B cell (primary cell): ENCODE results near the gene CCDC80. TPM values are rescaled to one million over a fixed set of nuclear protein-coding genes. Genes with fewer than 3 reads are reported as not detected.

ENCODE experiments used
- ATAC-seq: fragments of 200-7000 bp; cut with Tn5 transposase; one replicate; pipeline ENCODE4 v1.10.0; 2021; ENCODE audit warnings: low read depth, mild to moderate bottlenecking, moderate number of reproducible peaks, moderate library complexity
- CTCF ChIA-PET: fragments of 350-600 bp; sonication (Branson Sonifier 250); formaldehyde crosslinking; loops from one replicate; lab custom pipeline; 2021; ENCODE audit warnings: antibody characterized with exemption, inconsistent platforms; lab: Charles Lee
- POLR2A ChIA-PET: fragments of 350-600 bp; sonication (Branson Sonifier 250); formaldehyde crosslinking; loops from one replicate; lab custom pipeline; 2021; ENCODE audit warnings: antibody characterized with exemption; lab: Charles Lee
- DNase-seq: peaks from one replicate; pipeline ENCODE4 v3.0.0; 2013
- H2AFZ ChIP-seq: 2 replicates; pipeline ENCODE4 v1.6.1; 2012; ENCODE audit warnings: mild to moderate bottlenecking, low read depth, low read length; ENCODE audit not compliant: insufficient read depth, poor library complexity, severe bottlenecking
- H3K27ac ChIP-seq, 2 donors: 1 replicate in 1 of 2; 2 replicates in 1 of 2; pipeline ENCODE4 v1.5.1; 2012 to 2013; ENCODE audit warnings: low read length in 2 of 2, mild to moderate bottlenecking in 2 of 2, moderate library complexity in 1 of 2
- H3K27me3 ChIP-seq, 4 experiments: fragments of 200-600 bp in 1 of 4; sonication (generic) in 1 of 4; replicated peaks in 1 of 4; 1 replicate in 2 of 4; 2 replicates in 2 of 4; pipeline versions ENCODE4 v1.6.1 to v1.7.0; 2013 to 2016; ENCODE audit warnings: low read length in 3 of 4, mild to moderate bottlenecking in 2 of 4, mixed read lengths in 1 of 4, moderate library complexity in 1 of 4; ENCODE audit not compliant: insufficient read depth in 4 of 4, control insufficient read depth in 3 of 4; ENCODE audit errors: control extremely low read depth in 1 of 4
- H3K36me3 ChIP-seq, 2 experiments: replicated peaks in 1 of 2; 1 replicate in 1 of 2; 2 replicates in 1 of 2; pipeline versions ENCODE4 v1.6.1 to v1.7.1; 2013; ENCODE audit warnings: low read length in 1 of 2; ENCODE audit not compliant: insufficient read depth in 2 of 2, control insufficient read depth in 1 of 2; ENCODE audit errors: control extremely low read depth in 1 of 2, extremely low read depth in 1 of 2
- H3K4me1 ChIP-seq, 2 donors: fragments of 200-600 bp in 1 of 2; sonication (generic) in 1 of 2; 1 replicate in 1 of 2; 2 replicates in 1 of 2; pipeline versions ENCODE4 v1.5.1 to v1.6.1; 2013 to 2017; ENCODE audit warnings: low read length in 2 of 2; ENCODE audit not compliant: control insufficient read depth in 2 of 2, insufficient read depth in 2 of 2
- H3K4me2 ChIP-seq: replicated peaks from 2 replicates; pipeline ENCODE3; 2012; ENCODE audit warnings: mild to moderate bottlenecking, low read depth, low read length; ENCODE audit not compliant: poor library complexity, severe bottlenecking
- H3K4me3 ChIP-seq, 5 experiments: fragments of 200-600 bp in 1 of 5; sonication (generic) in 1 of 5; 1 replicate in 3 of 5; 2 replicates in 2 of 5; pipeline versions ENCODE4 v1.5.1 to v1.7.0; 2011 to 2016; ENCODE audit warnings: low read length in 4 of 5, mild to moderate bottlenecking in 4 of 5, low read depth in 2 of 5, control low read depth in 1 of 5, moderate library complexity in 1 of 5; ENCODE audit not compliant: insufficient read depth in 1 of 5; ENCODE audit errors: control extremely low read depth in 1 of 5, extremely low read depth in 1 of 5
- H3K79me2 ChIP-seq: fragments of 200-600 bp; sonication (generic); one replicate; pipeline ENCODE4 v1.6.0; 2016; ENCODE audit warnings: low read length; ENCODE audit not compliant: control insufficient read depth, insufficient read depth
- H3K9ac ChIP-seq: fragments of 200-600 bp; sonication (generic); 2 replicates; pipeline ENCODE4 v1.6.1; 2017; ENCODE audit warnings: mild to moderate bottlenecking, low read length, moderate library complexity
- H3K9me3 ChIP-seq, 3 donors: one replicate each; pipeline versions ENCODE4 v1.6.1 to v1.7.1; 2013; ENCODE audit warnings: low read length in 2 of 3; ENCODE audit not compliant: control insufficient read depth in 2 of 3, insufficient read depth in 1 of 3; ENCODE audit errors: control extremely low read depth in 1 of 3
- H4K20me1 ChIP-seq: 2 replicates; pipeline ENCODE4 v1.6.0; 2012; ENCODE audit warnings: mild to moderate bottlenecking, low read length; ENCODE audit not compliant: insufficient read depth, control insufficient read depth, poor library complexity, severe bottlenecking
- H3K27ac Mint-ChIP-seq: one replicate; pipeline ENCODE4 v1.8.0; 2021; ENCODE audit warnings: mixed read lengths
- H3K27me3 Mint-ChIP-seq: one replicate; pipeline ENCODE4 v1.8.0; 2021; ENCODE audit warnings: mixed read lengths
- H3K4me1 Mint-ChIP-seq: one replicate; pipeline ENCODE4 v1.8.0; 2021; ENCODE audit warnings: mixed read lengths
- H3K4me3 Mint-ChIP-seq: one replicate; pipeline ENCODE4 v1.8.0; 2021; ENCODE audit warnings: mixed read lengths
- H3K9me3 Mint-ChIP-seq: one replicate; pipeline ENCODE4 v1.8.0; 2022; ENCODE audit warnings: mixed read lengths; ENCODE audit not compliant: insufficient read depth
- EZH2 ChIP-seq: IDR thresholded peaks from 2 replicates; pipeline ENCODE4 v1.6.1; 2012; ENCODE audit warnings: borderline replicate concordance, low read depth, mild to moderate bottlenecking, moderate library complexity, low read length; ENCODE audit not compliant: insufficient read depth, poor library complexity, severe bottlenecking
- WGBS: methylation state at CpG from one replicate; pipeline ENCODE4 v1.1.5; 2013; ENCODE audit warnings: missing lambda C conversion rate; ENCODE audit not compliant: insufficient coverage; 5-methylcytosine and 5-hydroxymethylcytosine counted together
- intact Hi-C: fragments of 100-400 bp; cut with micrococcal nuclease; formaldehyde crosslinking; loops from one replicate; pipeline ENCODE4 v1.10.0; 2022
- polyA plus RNA-seq: library from polyadenylated mRNA; depleted of rRNA; stranded (reverse); fragments of >200 nt; gene quantifications from 2 replicates; pipeline ENCODE4 v1.2.3, GENCODE V29; 2012
- total RNA-seq, 2 donors: library from RNA; stranded (reverse); fragments of 120-200 nt in 1 of 2; gene quantifications; 1 replicate in 1 of 2; 2 replicates in 1 of 2; pipeline versions ENCODE4 v1.2.3 to v1.2.4, GENCODE V29; 2013 to 2022
- TF ChIP-seq, protein P1 (sequence below): fragments of 200-600 bp; IDR thresholded peaks from one replicate; pipeline ENCODE4 v1.8.0; 2022; ENCODE audit warnings: antibody characterized with exemption, mild to moderate bottlenecking

The CCDC80 gene
- total and polyA plus RNA-seq, 2 donors (not counting 1 experiment from before 2014, with no cell fraction given) = under 0.01 TPM; not detected in 1

DNA sequence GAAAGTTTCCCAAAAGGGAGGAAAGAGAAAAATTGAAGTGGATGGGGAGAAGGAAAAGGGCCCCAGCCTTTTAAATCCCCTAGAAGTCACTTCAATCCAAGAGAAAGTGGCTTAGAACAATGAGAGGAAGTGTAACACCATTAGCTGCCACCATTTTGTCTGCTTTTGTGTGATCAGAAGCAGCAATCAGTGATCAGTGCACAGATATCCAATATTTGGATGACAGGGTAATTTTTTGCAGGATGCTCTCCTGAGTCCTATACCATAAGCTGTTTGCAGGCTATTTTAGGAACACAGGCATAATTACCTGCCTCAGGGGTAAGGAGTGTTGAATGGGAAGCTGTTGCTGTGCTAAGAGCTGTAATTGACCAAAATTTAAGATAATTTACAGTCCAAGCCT is 47.7 kb downstream of the CCDC80 start:
- ChIA-PET CTCF (interaction anchor here (1.0 kb wide), 1 partner anchor 11 kb away, joined by 4 read pairs; no protein-coding TSS in a partner anchor), POLR2A (no interaction called here)
- Histone ChIP-seq H3K4me3 (no peak overlapping the region), H3K27ac (no peak overlapping the region), H2AFZ (no peak overlapping the region), H3K9me3 (peaks cover 0 to 9% (median 0%) of the 10 kb centered on the region in 3 donors), H3K9ac (no peak overlapping the region), H4K20me1 (no peaks in the 10 kb centered on the region), H3K27me3 (no peaks in the 10 kb centered on the region), H3K36me3 (peaks cover 5 to 19% of the 10 kb centered on the region in 2 experiments), H3K4me2 (no peak overlapping the region), H3K4me1 (peaks cover 0 to 12% of the 10 kb centered on the region in 2 donors), H3K79me2 (no peaks in the 10 kb centered on the region)
- Mint-ChIP-seq H3K9me3 (no peaks in the 10 kb centered on the region), H3K4me3 (no peak overlapping the region), H3K27me3 (no peaks in the 10 kb centered on the region), H3K4me1 (peaks cover 12% of the 10 kb centered on the region), H3K27ac (no peak overlapping the region)
- no peak for TF ChIP-seq EZH2
- TF ChIP-seq, protein P1, sequence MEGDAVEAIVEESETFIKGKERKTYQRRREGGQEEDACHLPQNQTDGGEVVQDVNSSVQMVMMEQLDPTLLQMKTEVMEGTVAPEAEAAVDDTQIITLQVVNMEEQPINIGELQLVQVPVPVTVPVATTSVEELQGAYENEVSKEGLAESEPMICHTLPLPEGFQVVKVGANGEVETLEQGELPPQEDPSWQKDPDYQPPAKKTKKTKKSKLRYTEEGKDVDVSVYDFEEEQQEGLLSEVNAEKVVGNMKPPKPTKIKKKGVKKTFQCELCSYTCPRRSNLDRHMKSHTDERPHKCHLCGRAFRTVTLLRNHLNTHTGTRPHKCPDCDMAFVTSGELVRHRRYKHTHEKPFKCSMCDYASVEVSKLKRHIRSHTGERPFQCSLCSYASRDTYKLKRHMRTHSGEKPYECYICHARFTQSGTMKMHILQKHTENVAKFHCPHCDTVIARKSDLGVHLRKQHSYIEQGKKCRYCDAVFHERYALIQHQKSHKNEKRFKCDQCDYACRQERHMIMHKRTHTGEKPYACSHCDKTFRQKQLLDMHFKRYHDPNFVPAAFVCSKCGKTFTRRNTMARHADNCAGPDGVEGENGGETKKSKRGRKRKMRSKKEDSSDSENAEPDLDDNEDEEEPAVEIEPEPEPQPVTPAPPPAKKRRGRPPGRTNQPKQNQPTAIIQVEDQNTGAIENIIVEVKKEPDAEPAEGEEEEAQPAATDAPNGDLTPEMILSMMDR = no peak
- ATAC-seq (no peak), DNase-seq (no peak)
- intact Hi-C loops = no loop called here

DNA sequence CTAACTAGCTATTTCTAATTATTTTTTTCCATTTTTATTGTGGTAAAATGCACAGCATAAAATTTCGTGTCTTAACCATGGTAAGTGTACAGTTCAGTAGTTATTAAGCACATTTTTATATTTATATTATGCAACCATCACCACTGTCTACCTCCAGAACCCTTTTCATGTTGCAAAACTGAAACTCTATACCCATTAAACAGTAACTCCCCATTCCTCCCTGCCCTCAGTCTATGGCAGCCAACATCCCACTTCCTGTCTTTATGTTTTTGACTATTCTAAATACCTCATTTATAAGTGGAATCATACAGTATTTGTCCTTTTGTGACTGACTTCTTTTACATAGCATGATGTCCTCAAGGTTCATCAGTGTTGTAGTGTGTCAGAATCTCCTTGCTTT is 53.6 kb downstream of the CCDC80 start:
- no CpG with 5 or more reads among the region's 1 CpG for WGBS
- no peak for DNase-seq
- no peaks in the 10 kb centered on the region for H3K79me2 ChIP-seq
- intact Hi-C loops = no loop called here
- H3K4me1 ChIP-seq = peaks cover 10 to 24% of the 10 kb centered on the region in 2 donors
- Mint-ChIP-seq H3K4me1 (peaks cover 29% of the 10 kb centered on the region), H3K9me3 (no peaks in the 10 kb centered on the region), H3K27me3 (no peaks in the 10 kb centered on the region), H3K27ac (no peak overlapping the region), H3K4me3 (no peak overlapping the region)
- H3K4me2 ChIP-seq = no peak overlapping the region
- no peaks in the 10 kb centered on the region for H3K27me3 ChIP-seq
- ATAC-seq = no peak
- ChIA-PET POLR2A (interaction anchor here (0.6 kb wide), 1 partner anchor 53 kb away, joined by 4 read pairs; no protein-coding TSS in a partner anchor), CTCF (interaction anchor here (1.6 kb wide), 1 partner anchor 56 kb away, joined by 4 read pairs; no protein-coding TSS in a partner anchor)
- H3K9me3 ChIP-seq = peaks cover 0 to under 1% (median 0%) of the 10 kb centered on the region in 3 donors
- peaks cover 11 to 29% of the 10 kb centered on the region in 2 experiments for H3K36me3 ChIP-seq
- no peak overlapping the region for H3K27ac ChIP-seq
- no peaks in the 10 kb centered on the region for H4K20me1 ChIP-seq
- H3K9ac ChIP-seq = no peak overlapping the region
- H2AFZ ChIP-seq = no peak overlapping the region
- no peak overlapping the region for H3K4me3 ChIP-seq
- TF ChIP-seq EZH2 = no peak
- TF ChIP-seq, protein P1 = no peak
